Liver (tissue), 9 donors: ENCODE measurements around the gene SIMC1. TPM values are rescaled to one million over a fixed set of nuclear protein-coding genes. Genes with fewer than 3 reads are reported as not detected.
A peak's percentile ranks its signal among the peaks of the same experiment; 100 is the strongest.

ENCODE experiments used
- DNase-seq: peaks from one replicate; pipeline ENCODE4 v3.0.0-alpha.2; 2017; ENCODE audit warnings: low spot score
- H3K27ac ChIP-seq, 2 donors: one replicate each; pipeline ENCODE4 v1.7.0; 2013; ENCODE audit warnings: inconsistent platforms in 2 of 2, low read length in 2 of 2, control low read depth in 1 of 2, low read depth in 1 of 2, mild to moderate bottlenecking in 1 of 2
- H3K27me3 ChIP-seq, 4 donors: one replicate each; pipeline versions ENCODE4 v1.6.1 to v1.7.0; 2013; ENCODE audit warnings: low read length in 3 of 4, inconsistent platforms in 1 of 4, mild to moderate bottlenecking in 1 of 4, moderate library complexity in 1 of 4; ENCODE audit not compliant: control insufficient read depth in 4 of 4, insufficient read depth in 4 of 4
- H3K36me3 ChIP-seq, 4 donors: one replicate each; pipeline versions ENCODE4 v1.6.1 to v1.7.0; 2013; ENCODE audit warnings: low read length in 3 of 4, mild to moderate bottlenecking in 3 of 4, low read depth in 1 of 4, moderate library complexity in 1 of 4; ENCODE audit not compliant: control insufficient read depth in 4 of 4, insufficient read depth in 3 of 4
- H3K4me1 ChIP-seq, 4 donors: one replicate each; pipeline versions ENCODE4 v1.6.1 to v1.7.0; 2013; ENCODE audit warnings: low read length in 3 of 4, mild to moderate bottlenecking in 3 of 4, moderate library complexity in 1 of 4; ENCODE audit not compliant: control insufficient read depth in 4 of 4, insufficient read depth in 4 of 4
- H3K4me3 ChIP-seq, 3 donors: one replicate each; pipeline versions ENCODE4 v1.6.1 to v1.7.0; 2013; ENCODE audit warnings: low read length in 3 of 3, control low read depth in 1 of 3, low read depth in 1 of 3, mild to moderate bottlenecking in 1 of 3
- H3K9ac ChIP-seq, 2 donors: one replicate each; pipeline ENCODE4 v1.7.0; 2013; ENCODE audit warnings: low read length in 2 of 2, mild to moderate bottlenecking in 2 of 2, moderate library complexity in 2 of 2, control low read depth in 1 of 2, low read depth in 1 of 2
- H3K9me3 ChIP-seq, 4 donors: one replicate each; pipeline versions ENCODE4 v1.6.1 to v1.7.0; 2013; ENCODE audit warnings: low read length in 3 of 4; ENCODE audit not compliant: control insufficient read depth in 4 of 4
- EGR1 ChIP-seq, 2 donors: IDR thresholded peaks; 2 replicates each; pipeline ENCODE4 v1.6.1; 2016 to 2018; ENCODE audit warnings: antibody characterized with exemption in 2 of 2, low read depth in 2 of 2
- FOXA1 ChIP-seq: IDR thresholded peaks from 2 replicates; pipeline ENCODE4 v1.6.1; 2016; ENCODE audit warnings: antibody characterized with exemption
- FOXA2 ChIP-seq: IDR thresholded peaks from 2 replicates; pipeline ENCODE4 v1.6.1; 2016; ENCODE audit warnings: antibody characterized with exemption
- GABPA ChIP-seq, 2 donors: IDR thresholded peaks in 1 of 2; conservative IDR thresholded peaks in 1 of 2; 2 replicates each; pipeline ENCODE4 v1.6.1; 2016; ENCODE audit warnings: antibody characterized with exemption in 2 of 2, mild to moderate bottlenecking in 1 of 2, moderate library complexity in 1 of 2
- HNF4A ChIP-seq, 2 donors: conservative IDR thresholded peaks; 2 replicates each; pipeline ENCODE4 v1.6.1; 2016; ENCODE audit warnings: antibody characterized with exemption in 2 of 2, mild to moderate bottlenecking in 2 of 2
- HNF4G ChIP-seq: IDR thresholded peaks from 2 replicates; pipeline ENCODE4 v1.6.1; 2016; ENCODE audit warnings: antibody characterized with exemption
- JUND ChIP-seq, 2 donors: IDR thresholded peaks; 2 replicates each; pipeline ENCODE4 v1.6.1; 2016; ENCODE audit warnings: antibody characterized with exemption in 2 of 2
- NR2F2 ChIP-seq: IDR thresholded peaks from 2 replicates; pipeline ENCODE4 v1.6.1; 2016; ENCODE audit warnings: antibody characterized with exemption
- RAD21 ChIP-seq, 2 donors: IDR thresholded peaks; 2 replicates each; pipeline ENCODE4 v1.6.1; 2016; ENCODE audit warnings: antibody characterized with exemption in 2 of 2, mild to moderate bottlenecking in 2 of 2
- RXRA ChIP-seq, 2 donors: IDR thresholded peaks; 2 replicates each; pipeline ENCODE4 v1.6.1; 2017 to 2018; ENCODE audit warnings: antibody characterized with exemption in 2 of 2, mild to moderate bottlenecking in 1 of 2
- SP1 ChIP-seq: IDR thresholded peaks from 2 replicates; pipeline ENCODE4 v1.6.1; 2018; ENCODE audit warnings: antibody characterized with exemption, mild to moderate bottlenecking
- TAF1 ChIP-seq: conservative IDR thresholded peaks from 2 replicates; pipeline ENCODE4 v1.6.1; 2016; ENCODE audit warnings: antibody characterized with exemption, mild to moderate bottlenecking
- YY1 ChIP-seq: IDR thresholded peaks from 2 replicates; pipeline ENCODE4 v1.6.1; 2016; ENCODE audit warnings: antibody characterized with exemption, mild to moderate bottlenecking
- WGBS: extraction: QIAGEN DNeasy Blood & Tissue Kit; methylation state at CpG from one replicate; pipeline ENCODE4 v1.1.7; 2013; 5-methylcytosine and 5-hydroxymethylcytosine counted together
- polyA plus RNA-seq, 2 donors: library from polyadenylated mRNA; stranded (reverse) in 1 of 2; unstranded in 1 of 2; fragments of 200-250 nt in 1 of 2; fragments of >200 nt in 1 of 2; fragmentation: Nextera tagmentation in 1 of 2; extraction: Ambion mirVana in 1 of 2; gene quantifications; one replicate each; pipeline versions ENCODE4 v1.2.1 to v1.2.3, GENCODE V29; 2013 to 2015
- total RNA-seq, 2 donors: library from RNA; depleted of rRNA; stranded (reverse); fragments of >200 nt; gene quantifications; one replicate each; pipeline ENCODE4 v1.2.3, GENCODE V29; 2014
- TF ChIP-seq, protein P1 (sequence below): IDR thresholded peaks from 2 replicates; pipeline ENCODE4 v1.6.1; 2016; ENCODE audit warnings: antibody characterized with exemption, mild to moderate bottlenecking
- TF ChIP-seq, protein P2 (sequence below): fragments of 150-350 bp; IDR thresholded peaks from 2 replicates; pipeline ENCODE4 v1.5.1; 2017; ENCODE audit warnings: improper control_type of control experiment, low read depth, low read length; ENCODE audit not compliant: missing input control
- TF ChIP-seq, protein P3 (sequence below): IDR thresholded peaks from 2 replicates; pipeline ENCODE4 v1.6.1; 2016; ENCODE audit warnings: antibody characterized with exemption
- TF ChIP-seq, protein P4 (sequence below): IDR thresholded peaks from 2 replicates; pipeline ENCODE4 v1.6.1; 2016; ENCODE audit warnings: antibody characterized with exemption
- TF ChIP-seq, protein P5 (sequence below): IDR thresholded peaks from 2 replicates; pipeline ENCODE4 v1.6.1; 2016; ENCODE audit warnings: antibody characterized with exemption
- donor health status: healthy.
- donor health status: healthy.
- donor health status: healthy.
- donor health status: healthy.
- donor health status: healthy.

SIMC1 gene
- total and polyA plus RNA-seq, 4 donors: 2.5 to 8.9 (median 6.2) TPM

DNA sequence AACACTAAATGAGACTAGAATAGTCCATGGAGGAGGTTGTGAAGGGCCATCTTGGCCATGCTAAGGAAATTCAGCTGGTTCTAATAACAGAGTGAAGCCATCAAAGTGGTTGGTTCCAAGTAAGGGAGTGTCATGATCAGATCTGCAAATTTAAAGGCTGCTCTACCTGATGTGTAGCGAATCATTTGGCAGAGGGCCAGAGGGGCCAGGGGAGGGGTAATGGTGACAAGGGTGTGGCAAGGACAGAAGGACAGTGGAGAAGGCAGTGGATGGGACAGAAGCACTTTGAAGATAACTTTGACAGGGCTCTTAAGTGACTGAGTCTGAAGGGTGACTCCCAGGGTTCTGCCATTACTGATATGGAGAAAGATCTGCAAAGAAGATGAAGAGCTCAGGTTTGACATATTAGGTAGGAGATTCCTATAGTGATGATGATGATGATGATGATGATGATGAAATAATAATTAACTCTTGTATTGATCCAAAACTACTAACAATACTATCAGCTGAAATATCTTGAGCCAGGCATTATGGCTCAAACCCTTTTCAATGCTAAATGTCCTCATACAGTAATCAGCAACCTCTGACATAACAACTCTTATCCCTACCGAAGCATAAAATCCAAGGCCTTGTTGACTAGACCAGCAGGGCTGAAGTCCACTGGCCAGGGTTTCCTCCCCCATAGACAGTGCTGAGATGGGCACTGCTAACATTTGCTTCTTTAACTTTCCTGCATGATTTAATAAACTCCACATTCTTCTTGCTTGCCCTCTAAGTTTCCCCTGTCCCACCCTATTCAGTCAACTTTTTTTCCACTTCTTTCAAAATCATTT lies 103.3 kb downstream of the SIMC1 start:
- DNase-seq: peak; percentile 68
- 50% methylated on average over 2 of the region's 2 CpGs for WGBS
- peak overlapping the region; percentile 0 to 28 for H3K27ac ChIP-seq

More for the DNA sequence above, 103.3 kb downstream of the SIMC1 start:
- Histone ChIP-seq H3K9me3 (no peaks in the 10 kb centered on the region), H3K36me3 (peaks cover 0 to 20% (median 17%) of the 10 kb centered on the region in 4 donors), H3K4me3 (no peak overlapping the region), H3K4me1 (peaks cover 9 to 51% (median 39%) of the 10 kb centered on the region in 4 donors), H3K27me3 (no peaks in the 10 kb centered on the region), H3K9ac (no peak overlapping the region)
- TF ChIP-seq HNF4G (peak; percentile 65), NR2F2 (no peak), HNF4A (conservative IDR thresholded peaks at IDR 0.05) (peak; percentile 77 to 84), YY1 (no peak), RAD21 (IDR thresholded peaks at IDR 0.05) (no peak), EGR1 (IDR thresholded peaks at IDR 0.05; ENCODE audit: low read depth in 2 of 2) (no peak), SP1 (peak; percentile 65), GABPA (IDR thresholded peaks at IDR 0.05 in 1 of 2, conservative IDR thresholded peaks at IDR 0.05 in 1 of 2) (no peak), JUND (IDR thresholded peaks at IDR 0.05) (no peak), FOXA1 (peak; percentile 15), RXRA (IDR thresholded peaks at IDR 0.05) (peak in 1 of 2 donors; percentile 52), TAF1 (no peak), FOXA2 (peak; percentile 58)
- TF ChIP-seq, protein P1, sequence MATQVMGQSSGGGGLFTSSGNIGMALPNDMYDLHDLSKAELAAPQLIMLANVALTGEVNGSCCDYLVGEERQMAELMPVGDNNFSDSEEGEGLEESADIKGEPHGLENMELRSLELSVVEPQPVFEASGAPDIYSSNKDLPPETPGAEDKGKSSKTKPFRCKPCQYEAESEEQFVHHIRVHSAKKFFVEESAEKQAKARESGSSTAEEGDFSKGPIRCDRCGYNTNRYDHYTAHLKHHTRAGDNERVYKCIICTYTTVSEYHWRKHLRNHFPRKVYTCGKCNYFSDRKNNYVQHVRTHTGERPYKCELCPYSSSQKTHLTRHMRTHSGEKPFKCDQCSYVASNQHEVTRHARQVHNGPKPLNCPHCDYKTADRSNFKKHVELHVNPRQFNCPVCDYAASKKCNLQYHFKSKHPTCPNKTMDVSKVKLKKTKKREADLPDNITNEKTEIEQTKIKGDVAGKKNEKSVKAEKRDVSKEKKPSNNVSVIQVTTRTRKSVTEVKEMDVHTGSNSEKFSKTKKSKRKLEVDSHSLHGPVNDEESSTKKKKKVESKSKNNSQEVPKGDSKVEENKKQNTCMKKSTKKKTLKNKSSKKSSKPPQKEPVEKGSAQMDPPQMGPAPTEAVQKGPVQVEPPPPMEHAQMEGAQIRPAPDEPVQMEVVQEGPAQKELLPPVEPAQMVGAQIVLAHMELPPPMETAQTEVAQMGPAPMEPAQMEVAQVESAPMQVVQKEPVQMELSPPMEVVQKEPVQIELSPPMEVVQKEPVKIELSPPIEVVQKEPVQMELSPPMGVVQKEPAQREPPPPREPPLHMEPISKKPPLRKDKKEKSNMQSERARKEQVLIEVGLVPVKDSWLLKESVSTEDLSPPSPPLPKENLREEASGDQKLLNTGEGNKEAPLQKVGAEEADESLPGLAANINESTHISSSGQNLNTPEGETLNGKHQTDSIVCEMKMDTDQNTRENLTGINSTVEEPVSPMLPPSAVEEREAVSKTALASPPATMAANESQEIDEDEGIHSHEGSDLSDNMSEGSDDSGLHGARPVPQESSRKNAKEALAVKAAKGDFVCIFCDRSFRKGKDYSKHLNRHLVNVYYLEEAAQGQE: peak; percentile 20
- TF ChIP-seq, protein P2, sequence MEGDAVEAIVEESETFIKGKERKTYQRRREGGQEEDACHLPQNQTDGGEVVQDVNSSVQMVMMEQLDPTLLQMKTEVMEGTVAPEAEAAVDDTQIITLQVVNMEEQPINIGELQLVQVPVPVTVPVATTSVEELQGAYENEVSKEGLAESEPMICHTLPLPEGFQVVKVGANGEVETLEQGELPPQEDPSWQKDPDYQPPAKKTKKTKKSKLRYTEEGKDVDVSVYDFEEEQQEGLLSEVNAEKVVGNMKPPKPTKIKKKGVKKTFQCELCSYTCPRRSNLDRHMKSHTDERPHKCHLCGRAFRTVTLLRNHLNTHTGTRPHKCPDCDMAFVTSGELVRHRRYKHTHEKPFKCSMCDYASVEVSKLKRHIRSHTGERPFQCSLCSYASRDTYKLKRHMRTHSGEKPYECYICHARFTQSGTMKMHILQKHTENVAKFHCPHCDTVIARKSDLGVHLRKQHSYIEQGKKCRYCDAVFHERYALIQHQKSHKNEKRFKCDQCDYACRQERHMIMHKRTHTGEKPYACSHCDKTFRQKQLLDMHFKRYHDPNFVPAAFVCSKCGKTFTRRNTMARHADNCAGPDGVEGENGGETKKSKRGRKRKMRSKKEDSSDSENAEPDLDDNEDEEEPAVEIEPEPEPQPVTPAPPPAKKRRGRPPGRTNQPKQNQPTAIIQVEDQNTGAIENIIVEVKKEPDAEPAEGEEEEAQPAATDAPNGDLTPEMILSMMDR: no peak
- TF ChIP-seq, protein P3, sequence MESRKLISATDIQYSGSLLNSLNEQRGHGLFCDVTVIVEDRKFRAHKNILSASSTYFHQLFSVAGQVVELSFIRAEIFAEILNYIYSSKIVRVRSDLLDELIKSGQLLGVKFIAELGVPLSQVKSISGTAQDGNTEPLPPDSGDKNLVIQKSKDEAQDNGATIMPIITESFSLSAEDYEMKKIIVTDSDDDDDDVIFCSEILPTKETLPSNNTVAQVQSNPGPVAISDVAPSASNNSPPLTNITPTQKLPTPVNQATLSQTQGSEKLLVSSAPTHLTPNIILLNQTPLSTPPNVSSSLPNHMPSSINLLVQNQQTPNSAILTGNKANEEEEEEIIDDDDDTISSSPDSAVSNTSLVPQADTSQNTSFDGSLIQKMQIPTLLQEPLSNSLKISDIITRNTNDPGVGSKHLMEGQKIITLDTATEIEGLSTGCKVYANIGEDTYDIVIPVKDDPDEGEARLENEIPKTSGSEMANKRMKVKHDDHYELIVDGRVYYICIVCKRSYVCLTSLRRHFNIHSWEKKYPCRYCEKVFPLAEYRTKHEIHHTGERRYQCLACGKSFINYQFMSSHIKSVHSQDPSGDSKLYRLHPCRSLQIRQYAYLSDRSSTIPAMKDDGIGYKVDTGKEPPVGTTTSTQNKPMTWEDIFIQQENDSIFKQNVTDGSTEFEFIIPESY: no peak
- TF ChIP-seq, protein P4, sequence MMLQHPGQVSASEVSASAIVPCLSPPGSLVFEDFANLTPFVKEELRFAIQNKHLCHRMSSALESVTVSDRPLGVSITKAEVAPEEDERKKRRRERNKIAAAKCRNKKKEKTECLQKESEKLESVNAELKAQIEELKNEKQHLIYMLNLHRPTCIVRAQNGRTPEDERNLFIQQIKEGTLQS: no peak
- TF ChIP-seq, protein P5, sequence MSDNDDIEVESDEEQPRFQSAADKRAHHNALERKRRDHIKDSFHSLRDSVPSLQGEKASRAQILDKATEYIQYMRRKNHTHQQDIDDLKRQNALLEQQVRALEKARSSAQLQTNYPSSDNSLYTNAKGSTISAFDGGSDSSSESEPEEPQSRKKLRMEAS: no peak
